H9 (cell line): ENCODE results near the gene ADGRB3. TPM values are rescaled to one million over a fixed set of nuclear protein-coding genes. Genes with fewer than 3 reads are reported as not detected.

ENCODE experiments used
- DNase-seq: peaks from one replicate; pipeline ENCODE4 v3.0.0-alpha.2; 2017
- H2AFZ ChIP-seq: one replicate; pipeline ENCODE4 v1.6.1; 2013; ENCODE audit warnings: mild to moderate bottlenecking, low read length, control low read depth, moderate library complexity
- H2AK5ac ChIP-seq: 2 replicates; pipeline ENCODE4 v1.6.1; 2013; ENCODE audit warnings: low read length, control low read depth, mixed read lengths; ENCODE audit not compliant: insufficient read length
- H2BK120ac ChIP-seq: one replicate; pipeline ENCODE4 v1.6.1; 2013; ENCODE audit warnings: low read depth, mild to moderate bottlenecking, low read length, control low read depth, inconsistent platforms; ENCODE audit not compliant: poor library complexity, severe bottlenecking
- H2BK12ac ChIP-seq: 2 replicates; pipeline ENCODE4 v1.6.1; 2013; ENCODE audit warnings: low read length, control low read depth, mixed read lengths, low read depth; ENCODE audit not compliant: insufficient read length
- H2BK15ac ChIP-seq: 2 replicates; pipeline ENCODE4 v1.6.1; 2013; ENCODE audit warnings: low read depth, low read length, control low read depth
- H2BK20ac ChIP-seq: one replicate; pipeline ENCODE4 v1.6.1; 2013; ENCODE audit warnings: low read depth, mild to moderate bottlenecking, low read length, control low read depth, inconsistent platforms; ENCODE audit not compliant: poor library complexity, severe bottlenecking
- H2BK5ac ChIP-seq: 2 replicates; pipeline ENCODE4 v1.6.1; 2013; ENCODE audit warnings: low read length, control low read depth, mixed read lengths; ENCODE audit not compliant: insufficient read length
- H3K14ac ChIP-seq: 2 replicates; pipeline ENCODE4 v1.6.1; 2013; ENCODE audit warnings: low read length, control low read depth; ENCODE audit not compliant: insufficient read depth
- H3K18ac ChIP-seq: 2 replicates; pipeline ENCODE4 v1.6.1; 2013; ENCODE audit warnings: low read depth, mild to moderate bottlenecking, mixed read lengths, low read length, control low read depth; ENCODE audit not compliant: insufficient read length
- H3K23ac ChIP-seq: 2 replicates; pipeline ENCODE4 v1.6.1; 2013; ENCODE audit warnings: low read length, control low read depth, mixed read lengths, low read depth; ENCODE audit not compliant: insufficient read length
- H3K23me2 ChIP-seq: 2 replicates; pipeline ENCODE4 v1.6.1; 2013; ENCODE audit warnings: low read depth, mild to moderate bottlenecking, mixed read lengths, low read length, control low read depth; ENCODE audit not compliant: insufficient read length, poor library complexity, severe bottlenecking
- H3K27ac ChIP-seq: 2 replicates; pipeline ENCODE4 v1.5.1; 2013; ENCODE audit warnings: low read length, control low read depth, mixed read lengths, low read depth; ENCODE audit not compliant: insufficient read length
- H3K27me3 ChIP-seq: 2 replicates; pipeline ENCODE4 v1.6.1; 2013; ENCODE audit warnings: low read length, control low read depth, inconsistent platforms; ENCODE audit not compliant: insufficient read depth
- H3K4ac ChIP-seq: 2 replicates; pipeline ENCODE4 v1.6.1; 2013; ENCODE audit warnings: low read depth, mild to moderate bottlenecking, control low read depth, inconsistent platforms, low read length, moderate library complexity
- H3K4me1 ChIP-seq: 2 replicates; pipeline ENCODE4 v1.6.1; 2013; ENCODE audit warnings: low read length, control low read depth, inconsistent platforms; ENCODE audit not compliant: insufficient read depth
- H3K4me2 ChIP-seq: 2 replicates; pipeline ENCODE4 v1.6.1; 2013; ENCODE audit warnings: low read length, control low read depth, mixed read lengths; ENCODE audit not compliant: insufficient read length, insufficient read depth
- H3K56ac ChIP-seq: 2 replicates; pipeline ENCODE4 v1.6.1; 2013; ENCODE audit warnings: low read depth, mild to moderate bottlenecking, mixed read lengths, low read length, control low read depth; ENCODE audit not compliant: insufficient read length
- H3K79me1 ChIP-seq: 2 replicates; pipeline ENCODE4 v1.6.1; 2013; ENCODE audit warnings: low read depth, mild to moderate bottlenecking, moderate library complexity, low read length, control low read depth, inconsistent platforms; ENCODE audit not compliant: insufficient read depth, poor library complexity, severe bottlenecking
- H3K79me2 ChIP-seq: 2 replicates; pipeline ENCODE4 v1.6.1; 2013; ENCODE audit warnings: low read length, control low read depth, inconsistent platforms; ENCODE audit not compliant: insufficient read depth
- H3K9ac ChIP-seq: 2 replicates; pipeline ENCODE4 v1.6.1; 2013; ENCODE audit warnings: low read length, control low read depth, mixed read lengths; ENCODE audit not compliant: insufficient read length; ENCODE audit errors: extremely low read depth
- H3K9me3 ChIP-seq: one replicate; pipeline ENCODE4 v1.6.1; 2013; ENCODE audit warnings: low read depth, low read length, inconsistent platforms; ENCODE audit not compliant: control insufficient read depth
- H3T11ph ChIP-seq: one replicate; pipeline ENCODE4 v1.6.1; 2013; ENCODE audit warnings: mild to moderate bottlenecking, low read length, control low read depth, inconsistent platforms
- H4K20me1 ChIP-seq: one replicate; pipeline ENCODE4 v1.6.1; 2013; ENCODE audit not compliant: control insufficient read depth, insufficient read length, insufficient read depth
- H4K5ac ChIP-seq: 2 replicates; pipeline ENCODE4 v1.6.1; 2013; ENCODE audit warnings: low read depth, mild to moderate bottlenecking, mixed read lengths, low read length, control low read depth; ENCODE audit not compliant: insufficient read length
- H4K8ac ChIP-seq: replicated peaks from 2 replicates; pipeline ENCODE4 v1.6.1; 2013; ENCODE audit warnings: low read length, control low read depth, mixed read lengths, low read depth; ENCODE audit not compliant: insufficient read length
- H4K91ac ChIP-seq: 2 replicates; pipeline ENCODE4 v1.6.1; 2013; ENCODE audit warnings: low read depth, mild to moderate bottlenecking, moderate library complexity, mixed read lengths, low read length, control low read depth; ENCODE audit not compliant: insufficient read length
- H3K27ac Mint-ChIP-seq, 3 experiments: 2 replicates in 2 of 3; 3 replicates in 1 of 3; pipeline ENCODE4 v1.8.0; 2020 to 2021; ENCODE audit warnings: mixed read lengths in 3 of 3, mild to moderate bottlenecking in 1 of 3, moderate library complexity in 1 of 3
- H3K27me3 Mint-ChIP-seq: 2 replicates; pipeline ENCODE4 v1.8.0; 2021; ENCODE audit warnings: low read depth, mild to moderate bottlenecking, moderate library complexity, mixed read lengths
- H3K36me3 Mint-ChIP-seq, 3 experiments: 2 replicates in 2 of 3; 3 replicates in 1 of 3; pipeline ENCODE4 v1.8.0; 2020 to 2021; ENCODE audit warnings: low read depth in 3 of 3, mixed read lengths in 3 of 3; ENCODE audit not compliant: insufficient read depth in 1 of 3
- H3K4me1 Mint-ChIP-seq, 2 experiments: 2 replicates each; pipeline ENCODE4 v1.8.0; 2020; ENCODE audit warnings: mixed read lengths in 2 of 2
- H3K4me3 Mint-ChIP-seq, 2 experiments: 2 replicates in 1 of 2; 3 replicates in 1 of 2; pipeline ENCODE4 v1.8.0; 2020 to 2021; ENCODE audit warnings: mild to moderate bottlenecking in 2 of 2, mixed read lengths in 2 of 2, moderate library complexity in 1 of 2
- H3K9me3 Mint-ChIP-seq, 2 experiments: 2 replicates in 1 of 2; 3 replicates in 1 of 2; pipeline ENCODE4 v1.8.0; 2020; ENCODE audit warnings: mild to moderate bottlenecking in 2 of 2, mixed read lengths in 2 of 2, moderate library complexity in 1 of 2
- CTCF ChIP-seq: fragments of 200-600 bp; sonication (generic); conservative IDR thresholded peaks from 3 replicates; pipeline ENCODE4 v1.8.0; 2021; ENCODE audit warnings: antibody characterized with exemption, mild to moderate bottlenecking
- WGBS: extraction: QIAGEN DNeasy Blood & Tissue Kit; methylation state at CpG from one replicate; pipeline ENCODE4 v1.1.7; 2013; ENCODE audit warnings: missing lambda C conversion rate, low lambda C conversion rate, mixed read lengths; ENCODE audit not compliant: insufficient read length; ENCODE audit errors: extremely low coverage; 5-methylcytosine and 5-hydroxymethylcytosine counted together
- total RNA-seq: library from RNA; stranded (reverse); gene quantifications from 2 replicates; pipeline ENCODE4 v1.2.1, GENCODE V29; 2021

The ADGRB3 gene
- total RNA-seq, 1 experiment from 2014 or later, result 0.37 TPM

GRCh38 chr6:68941345-68941744 lies 306.3 kb downstream of the ADGRB3 start:
- no peaks in the 10 kb centered on the region for H3K79me2 ChIP-seq
- H3K14ac ChIP-seq, result no peak overlapping the region
- H2BK20ac ChIP-seq, result no peak overlapping the region
- Mint-ChIP-seq H3K27me3 (no peaks in the 10 kb centered on the region; the same call in 1 of the 2 replicates), H3K9me3 (no peaks in the 10 kb centered on the region), H3K4me1 (no peaks in the 10 kb centered on the region), H3K36me3 (no peaks in the 10 kb centered on the region), H3K4me3 (no peak overlapping the region), H3K27ac (no peak overlapping the region)
- no peak overlapping the region for H4K91ac ChIP-seq
- H2BK15ac ChIP-seq, result no peak overlapping the region
- H3K56ac ChIP-seq, result no peak overlapping the region
- no peak overlapping the region for H3K9ac ChIP-seq
- H3K23ac ChIP-seq, result no peak overlapping the region
- H2AFZ ChIP-seq, result no peak overlapping the region
- no peak overlapping the region for H3T11ph ChIP-seq
- no CpG with 5 or more reads among the region's 2 CpGs for WGBS
- H3K9me3 ChIP-seq, result no peaks in the 10 kb centered on the region
- no peak for DNase-seq
- H2BK5ac ChIP-seq, result no peak overlapping the region
- no peak overlapping the region for H4K8ac ChIP-seq
- no peaks in the 10 kb centered on the region for H4K20me1 ChIP-seq
- no peak overlapping the region for H3K27ac ChIP-seq
- H2AK5ac ChIP-seq, result no peak overlapping the region
- no peak overlapping the region for H2BK120ac ChIP-seq
- H2BK12ac ChIP-seq, result no peak overlapping the region
- H3K4ac ChIP-seq, result no peak overlapping the region
- H3K4me1 ChIP-seq, result no peaks in the 10 kb centered on the region
- H3K23me2 ChIP-seq, result no peaks in the 10 kb centered on the region
- H3K79me1 ChIP-seq, result no peaks in the 10 kb centered on the region
- TF ChIP-seq CTCF, result no peak
- no peak overlapping the region for H4K5ac ChIP-seq
- H3K27me3 ChIP-seq, result no peaks in the 10 kb centered on the region
- no peak overlapping the region for H3K18ac ChIP-seq
- no peak overlapping the region for H3K4me2 ChIP-seq
